Thyroid gland (tissue), 4 donors: ENCODE data around the gene FAM118B. TPM values are rescaled to one million over a fixed set of nuclear protein-coding genes. Genes with fewer than 3 reads are reported as not detected.

Experiments
- DNase-seq, 2 donors: peaks; one replicate each; pipeline ENCODE4 v3.0.0-alpha.2; 2019
- H3K27ac ChIP-seq, 3 donors: fragments of 200-600 bp; sonication (generic); 1 replicate in 2 of 3; 2 replicates in 1 of 3; pipeline ENCODE4 v1.5.1; 2016 to 2019; ENCODE audit warnings: mild to moderate bottlenecking in 1 of 3, moderate library complexity in 1 of 3
- H3K27me3 ChIP-seq: fragments of 200-600 bp; sonication (generic); one replicate; pipeline ENCODE4 v1.5.1; 2019
- H3K36me3 ChIP-seq, 2 donors: fragments of 200-600 bp; sonication (generic); one replicate each; pipeline ENCODE4 v1.5.1; 2016 to 2019
- H3K4me1 ChIP-seq, 2 donors: fragments of 200-600 bp; sonication (generic); one replicate each; pipeline ENCODE4 v1.5.1; 2017 to 2019
- H3K4me3 ChIP-seq, 3 donors: fragments of 200-600 bp; sonication (generic); replicated peaks in 1 of 3; 1 replicate in 2 of 3; 2 replicates in 1 of 3; pipeline ENCODE4 v1.5.1; 2016; ENCODE audit warnings: mild to moderate bottlenecking in 1 of 3
- H3K9me3 ChIP-seq: fragments of 200-600 bp; sonication (generic); one replicate; pipeline ENCODE4 v1.5.1; 2017
- POLR2A ChIP-seq, 2 donors: fragments of 450-650 bp; IDR thresholded peaks; one replicate each; pipeline ENCODE4 v1.6.1; 2017; ENCODE audit warnings: antibody characterized with exemption in 2 of 2, mild to moderate bottlenecking in 2 of 2, moderate library complexity in 1 of 2
- WGBS, 2 donors: methylation state at CpG; one replicate each; pipeline ENCODE4 v1.1.5; 2017; 5-methylcytosine and 5-hydroxymethylcytosine counted together
- intact Hi-C: fragments of 100-400 bp; cut with DNase I; formaldehyde crosslinking; loops from one replicate; pipeline ENCODE4 v1.15.1; 2023
- total RNA-seq, 4 donors: library from RNA; depleted of rRNA; stranded (reverse); fragments of >200 nt; gene quantifications; one replicate each; pipeline ENCODE4 v1.2.3, GENCODE V29; 2016
- TF ChIP-seq, protein P1 (sequence below), 6 experiments: fragments of 200-600 bp in 3 of 6; fragments of 450-650 bp in 3 of 6; sonication (generic) in 3 of 6; IDR thresholded peaks; one replicate each; pipeline ENCODE4 v1.5.1; 2016 to 2019; ENCODE audit warnings: antibody characterized with exemption in 6 of 6, mild to moderate bottlenecking in 2 of 6, inconsistent platforms in 1 of 6, moderate library complexity in 1 of 6

Gene FAM118B
- total RNA-seq, 4 donors from 2014 or later, result 21.7 to 25.0 (median 23.3) TPM

- Histone ChIP-seq H3K4me3 (no peak overlapping the region), H3K36me3 (no peaks in the 10 kb centered on the region), H3K4me1 (peaks cover 0 to 2% of the 10 kb centered on the region in 2 donors), H3K9me3 (no peaks in the 10 kb centered on the region), H3K27me3 (no peaks in the 10 kb centered on the region), H3K27ac (no peak overlapping the region)
- TF ChIP-seq, protein P1, sequence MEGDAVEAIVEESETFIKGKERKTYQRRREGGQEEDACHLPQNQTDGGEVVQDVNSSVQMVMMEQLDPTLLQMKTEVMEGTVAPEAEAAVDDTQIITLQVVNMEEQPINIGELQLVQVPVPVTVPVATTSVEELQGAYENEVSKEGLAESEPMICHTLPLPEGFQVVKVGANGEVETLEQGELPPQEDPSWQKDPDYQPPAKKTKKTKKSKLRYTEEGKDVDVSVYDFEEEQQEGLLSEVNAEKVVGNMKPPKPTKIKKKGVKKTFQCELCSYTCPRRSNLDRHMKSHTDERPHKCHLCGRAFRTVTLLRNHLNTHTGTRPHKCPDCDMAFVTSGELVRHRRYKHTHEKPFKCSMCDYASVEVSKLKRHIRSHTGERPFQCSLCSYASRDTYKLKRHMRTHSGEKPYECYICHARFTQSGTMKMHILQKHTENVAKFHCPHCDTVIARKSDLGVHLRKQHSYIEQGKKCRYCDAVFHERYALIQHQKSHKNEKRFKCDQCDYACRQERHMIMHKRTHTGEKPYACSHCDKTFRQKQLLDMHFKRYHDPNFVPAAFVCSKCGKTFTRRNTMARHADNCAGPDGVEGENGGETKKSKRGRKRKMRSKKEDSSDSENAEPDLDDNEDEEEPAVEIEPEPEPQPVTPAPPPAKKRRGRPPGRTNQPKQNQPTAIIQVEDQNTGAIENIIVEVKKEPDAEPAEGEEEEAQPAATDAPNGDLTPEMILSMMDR (IDR thresholded peaks at IDR 0.05), result no peak
- TF ChIP-seq POLR2A (IDR thresholded peaks at IDR 0.05), result no peak
- WGBS, 2 donors, result 96 to 97% methylated on average over 9 to 11 of the region's 15 CpGs
- intact Hi-C loops, result no loop called here
- DNase-seq, result no peak
These were observed 14.9 kb downstream of the FAM118B start for GRCh38 chr11:126226334-126227084.

GRCh38 chr11:126229858-126230540 is 18.4 kb downstream of the FAM118B start:
- no peak for DNase-seq
- intact Hi-C loops, result no loop called here

GRCh38 chr11:126231725-126232459 is 20.3 kb downstream of the FAM118B start:
- peaks cover 0 to 10% of the 10 kb centered on the region in 2 donors for H3K4me1 ChIP-seq
- intact Hi-C loops, result no loop called here
- peaks cover 0 to 3% of the 10 kb centered on the region in 2 donors for H3K36me3 ChIP-seq
- H3K4me3 ChIP-seq, result no peak overlapping the region
- 52 to 53% methylated on average over 6 of the region's 6 CpGs for WGBS, 2 donors
- no peak for DNase-seq
- H3K9me3 ChIP-seq, result no peaks in the 10 kb centered on the region
- TF ChIP-seq, protein P1 (IDR thresholded peaks at IDR 0.05), result no peak
- no peak for TF ChIP-seq POLR2A (IDR thresholded peaks at IDR 0.05)
- no peaks in the 10 kb centered on the region for H3K27me3 ChIP-seq
- no peak overlapping the region for H3K27ac ChIP-seq

More at GRCh38 chr11:126229858-126230540, 18.4 kb downstream of the FAM118B start:
- WGBS, 2 donors, result 75 to 80% methylated on average over 3 of the region's 3 CpGs
- TF ChIP-seq, protein P1 (IDR thresholded peaks at IDR 0.05), result no peak
- TF ChIP-seq POLR2A (IDR thresholded peaks at IDR 0.05), result no peak
- Histone ChIP-seq H3K9me3 (no peaks in the 10 kb centered on the region), H3K4me1 (peaks cover 0 to 10% of the 10 kb centered on the region in 2 donors), H3K36me3 (no peaks in the 10 kb centered on the region), H3K27me3 (no peaks in the 10 kb centered on the region), H3K27ac (no peak overlapping the region), H3K4me3 (no peak overlapping the region)

DNA sequence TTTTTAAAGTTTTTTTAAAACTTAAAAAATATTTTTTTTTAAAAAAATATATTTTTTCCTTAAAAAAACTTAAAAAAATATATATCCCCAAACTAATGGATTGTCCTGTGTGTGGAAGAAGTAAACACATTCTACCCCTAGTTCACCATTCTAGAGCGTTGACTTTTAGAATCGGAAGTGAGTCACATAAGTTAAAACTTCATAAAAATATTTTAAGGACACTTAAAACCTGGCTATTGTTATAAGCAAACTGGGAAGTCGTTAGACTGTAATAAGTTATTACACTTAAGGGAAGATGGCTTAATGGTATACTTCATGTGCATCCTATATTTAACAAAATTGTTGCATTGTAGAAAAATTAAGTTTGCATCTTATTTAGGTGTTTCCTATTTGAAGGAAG is 21.1 kb downstream of the FAM118B start:
- H3K27me3 ChIP-seq, result no peaks in the 10 kb centered on the region
- TF ChIP-seq POLR2A (IDR thresholded peaks at IDR 0.05), result no peak
- TF ChIP-seq, protein P1 (IDR thresholded peaks at IDR 0.05), result no peak
- H3K36me3 ChIP-seq, result peaks cover 0 to 3% of the 10 kb centered on the region in 2 donors
- no peak overlapping the region for H3K27ac ChIP-seq
- 88 to 92% methylated on average over 3 of the region's 3 CpGs for WGBS, 2 donors
- intact Hi-C loops, result no loop called here
- DNase-seq, result no peak
- peaks cover 0 to 10% of the 10 kb centered on the region in 2 donors for H3K4me1 ChIP-seq
- no peak overlapping the region for H3K4me3 ChIP-seq
- no peaks in the 10 kb centered on the region for H3K9me3 ChIP-seq
